ENCODE measurements around the gene IL6ST.
"Not testable (repeated sequence)": the region's sequence is repeated elsewhere in the genome, so short reads cannot be mapped to it uniquely, and the experiment has no call there.

Gene IL6ST

DNA sequence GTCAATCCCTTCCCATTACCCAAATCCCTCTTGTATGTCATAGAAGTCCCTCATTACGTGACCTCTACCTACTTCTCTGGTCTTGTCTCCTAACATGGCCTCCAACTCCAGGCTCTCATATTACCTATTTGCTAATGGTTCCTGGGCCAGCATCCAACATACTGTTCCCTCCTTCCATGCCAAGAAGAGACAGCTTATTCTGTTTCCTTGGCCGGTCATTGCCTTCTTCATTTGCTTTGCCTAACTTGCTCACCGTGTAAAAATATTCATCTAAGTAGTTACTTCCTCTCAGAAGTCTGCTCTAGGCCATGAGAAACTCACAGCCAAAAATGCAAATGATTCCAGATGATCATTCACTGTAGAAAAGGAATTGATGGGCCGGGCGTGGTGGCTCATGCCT is 8.9 kb upstream of the IL6ST start:
- no peak for DNase-seq

- no peak for DNase-seq
Observed at GRCh38 chr5:56003179-56003578, 8.4 kb upstream of the IL6ST start.

GRCh38 chr5:56002303-56002702 is 7.5 kb upstream of the IL6ST start:
- DNase-seq, result no peak

DNA sequence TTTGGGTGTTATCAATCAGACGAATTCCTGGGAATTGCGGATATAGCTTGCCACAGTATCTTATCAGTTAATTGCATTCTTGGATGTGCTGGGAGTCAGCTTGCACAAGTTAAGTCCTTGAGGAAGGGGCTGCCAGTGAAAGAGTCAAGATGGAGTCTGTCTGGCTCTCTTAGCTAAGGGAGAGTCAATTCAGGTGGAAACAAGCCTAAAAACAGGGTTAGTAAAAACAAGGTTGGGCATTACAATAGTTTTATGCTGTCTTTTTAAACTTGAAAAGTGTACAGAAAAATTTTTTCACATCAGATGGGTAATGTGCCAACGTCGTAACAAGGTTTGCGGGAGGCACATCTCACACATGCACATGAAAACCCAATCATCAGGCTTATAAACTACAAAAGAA is 5.5 kb upstream of the IL6ST start:
- not testable (repeated sequence) for DNase-seq

DNA sequence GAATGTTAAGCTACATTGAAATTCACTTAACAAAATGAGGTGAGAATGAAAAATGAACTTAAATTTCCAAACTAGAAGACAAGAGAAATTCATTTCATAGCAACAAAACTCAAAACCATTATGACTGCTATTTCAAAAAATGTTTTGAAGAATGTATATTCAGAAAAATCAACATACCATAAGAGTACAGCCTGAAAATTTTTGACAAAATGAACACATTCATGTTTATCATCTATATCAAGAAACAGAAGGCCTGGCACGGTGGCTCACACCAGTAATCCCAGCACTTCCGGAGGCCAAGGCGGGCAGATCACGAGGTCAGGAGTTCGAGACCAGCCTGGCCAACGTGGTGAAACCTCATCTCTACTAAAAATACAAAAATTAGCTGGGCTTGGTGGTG is 4.2 kb upstream of the IL6ST start:
- DNase-seq, result no peak

DNA sequence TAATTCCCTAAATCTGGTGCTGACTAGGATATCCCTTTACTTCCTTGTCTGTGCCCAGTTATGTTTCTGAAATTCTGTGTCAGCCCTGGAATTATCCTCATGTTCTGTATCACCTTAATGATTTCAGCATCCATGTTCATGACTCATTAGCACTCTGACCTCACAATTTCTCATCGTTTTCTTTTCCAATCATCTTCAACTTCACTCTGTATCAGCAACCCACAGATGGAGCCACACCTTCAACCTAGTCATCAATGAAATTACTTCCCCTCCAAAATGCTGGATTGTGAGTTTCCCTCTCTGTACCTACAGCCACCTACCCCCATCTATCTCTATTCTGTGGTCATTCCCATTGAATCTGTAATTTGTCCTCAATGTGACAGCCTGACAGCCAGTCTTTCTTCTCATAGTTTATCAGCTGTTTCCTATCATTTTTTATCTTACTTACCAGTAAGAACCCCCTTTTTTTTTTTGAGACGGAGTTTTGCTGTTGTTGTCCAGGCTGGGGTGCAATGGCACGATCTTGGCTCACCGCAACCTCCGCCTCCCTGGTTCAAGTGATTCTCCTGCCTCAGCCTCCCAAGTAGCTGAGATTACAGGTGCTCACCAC is 3.1 kb upstream of the IL6ST start:
- no peak for DNase-seq

DNA sequence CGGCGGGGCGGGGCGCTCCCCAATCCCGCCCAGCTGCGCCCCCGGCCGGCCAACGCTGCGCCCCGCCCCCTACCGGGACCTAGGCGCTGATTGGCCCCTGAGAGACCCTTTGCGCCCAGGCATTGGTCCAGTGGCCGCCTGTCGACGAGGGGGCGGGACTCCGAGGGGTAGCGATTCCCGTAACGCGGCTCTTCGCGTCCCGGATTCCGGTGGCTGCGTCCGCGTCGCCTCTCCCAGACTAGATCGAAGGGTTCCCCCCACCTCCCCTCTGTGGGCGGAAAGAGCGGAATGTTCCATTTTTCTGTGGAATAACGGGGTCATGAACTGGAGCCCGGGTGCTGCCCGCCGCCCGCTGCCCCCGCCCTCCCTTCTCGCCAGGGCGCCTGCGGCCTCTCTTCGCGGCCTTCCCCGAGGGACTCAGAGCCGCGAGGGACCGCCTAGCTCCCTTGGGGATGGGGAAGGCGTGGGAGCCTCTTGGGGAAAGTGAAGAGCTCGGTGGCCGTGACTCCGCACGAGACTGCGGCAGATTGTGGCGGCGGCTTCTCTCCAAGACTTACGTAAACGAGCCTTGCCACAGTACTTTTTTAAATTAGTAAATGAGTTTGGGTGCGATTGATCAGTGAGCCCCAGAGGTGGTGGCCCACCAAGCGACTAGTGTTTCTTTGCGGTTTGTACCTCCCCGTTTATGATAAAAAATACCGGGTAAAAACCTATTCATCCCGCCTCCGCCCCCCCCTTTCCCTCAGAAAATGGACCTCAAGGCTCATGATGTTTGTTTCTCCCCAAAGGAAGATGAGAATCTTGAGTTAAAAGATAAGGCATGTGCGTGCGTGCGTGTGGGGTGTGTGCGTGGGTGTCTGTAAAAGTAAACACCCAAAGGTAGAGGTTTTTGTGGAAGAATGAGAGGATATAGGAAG is 493 bp upstream of the IL6ST start:
- peak; percentile 98 for DNase-seq

GRCh38 chr5:55993731-55994494 is 850 bp downstream of the IL6ST start:
- DNase-seq, result no peak

GRCh38 chr5:55993013-55993412 is 1.8 kb downstream of the IL6ST start:
- DNase-seq, result no peak

- no peak for DNase-seq
Observed at GRCh38 chr5:55991768-55992486, 2.8 kb downstream of the IL6ST start.

DNA sequence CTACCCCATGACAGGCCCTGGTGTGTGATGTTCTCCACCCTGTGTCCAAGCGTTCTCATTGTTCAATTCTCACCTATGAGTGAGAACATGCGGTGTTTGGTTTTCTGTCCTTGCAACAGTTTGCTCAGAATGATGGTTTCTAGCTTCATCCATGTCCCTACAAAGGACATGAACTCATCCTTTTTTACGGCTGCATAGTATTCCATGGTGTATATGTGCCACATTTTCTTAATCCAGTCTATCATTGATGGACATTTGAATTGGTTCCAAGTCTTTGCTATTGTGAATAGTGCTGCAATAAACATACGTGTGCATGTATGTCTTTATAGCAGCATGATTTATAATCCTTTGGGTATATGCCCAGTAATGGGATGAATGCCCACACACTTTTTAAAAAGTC is 3.9 kb downstream of the IL6ST start:
- not testable (repeated sequence) for DNase-seq

GRCh38 chr5:55989860-55990259 is 4.9 kb downstream of the IL6ST start:
- DNase-seq, result no peak

DNA sequence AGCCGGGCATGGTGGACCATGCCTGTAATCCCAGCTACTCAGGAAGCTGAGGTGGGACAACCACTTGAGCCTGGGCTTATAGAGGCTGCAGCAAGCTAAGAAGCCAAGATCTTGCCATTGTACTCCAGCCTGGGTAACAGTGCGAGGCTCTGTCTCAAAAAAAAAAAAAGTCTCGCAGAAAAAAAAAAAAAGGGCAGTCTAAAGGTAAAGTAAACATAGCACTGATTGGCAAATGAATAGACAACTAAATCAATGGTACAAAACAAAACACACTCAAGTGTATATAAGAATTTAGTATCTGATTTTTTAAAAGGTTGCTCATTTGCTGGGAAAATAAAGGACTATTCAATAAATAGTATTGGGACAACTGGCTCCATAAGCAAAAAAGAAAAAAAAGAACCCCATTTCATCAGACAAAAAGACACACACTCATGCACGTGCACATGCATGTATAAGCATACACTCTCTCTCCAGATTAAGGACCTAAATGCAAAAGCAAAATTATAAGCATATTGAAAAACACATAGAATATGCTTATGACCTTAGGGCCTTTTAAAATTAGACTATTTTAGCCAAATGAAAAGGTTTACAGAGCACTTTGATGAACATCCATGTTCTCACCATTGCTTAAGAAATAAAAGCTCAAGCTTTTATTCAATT is 5.7 kb downstream of the IL6ST start:
- no peak for DNase-seq

DNA sequence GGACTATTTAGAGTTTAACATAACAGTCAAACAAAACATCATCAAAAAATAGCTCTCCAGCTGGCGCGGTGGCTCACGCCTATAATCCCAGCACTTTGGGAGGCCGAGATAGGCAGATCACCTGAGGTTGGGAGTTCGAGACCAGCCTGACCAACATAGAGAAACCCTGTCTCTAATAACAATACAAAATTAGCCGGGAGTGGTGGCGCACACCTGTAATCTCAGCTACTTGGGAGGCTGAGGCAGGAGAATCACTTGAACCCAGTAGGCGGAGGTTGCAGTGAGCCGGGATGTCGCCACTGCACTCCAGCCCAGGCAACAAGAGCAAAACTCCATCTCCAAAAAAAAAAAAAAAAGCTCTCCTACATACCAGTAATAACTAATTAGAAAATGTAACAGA is 6.3 kb downstream of the IL6ST start:
- DNase-seq, result not testable (repeated sequence)

DNA sequence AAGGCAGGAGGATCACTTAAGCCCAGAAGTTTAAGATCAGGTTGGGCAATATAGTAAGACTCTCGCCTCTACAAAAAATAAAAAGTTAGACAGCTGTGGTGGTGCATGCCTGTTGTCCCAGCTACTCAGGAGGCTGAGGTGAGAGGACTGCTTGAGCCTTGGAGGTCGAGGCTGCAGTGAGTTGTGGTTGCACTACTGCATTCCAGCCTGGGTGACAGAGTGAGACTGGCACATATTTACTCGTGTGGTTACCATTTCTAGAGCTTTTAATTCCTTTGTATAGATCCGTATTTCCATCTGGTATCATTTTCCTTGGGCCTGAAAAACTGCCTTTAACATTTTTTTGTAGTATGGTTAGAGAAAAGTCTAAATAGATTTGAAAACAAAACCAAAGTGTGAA is 7.8 kb downstream of the IL6ST start:
- no peak for DNase-seq

DNA sequence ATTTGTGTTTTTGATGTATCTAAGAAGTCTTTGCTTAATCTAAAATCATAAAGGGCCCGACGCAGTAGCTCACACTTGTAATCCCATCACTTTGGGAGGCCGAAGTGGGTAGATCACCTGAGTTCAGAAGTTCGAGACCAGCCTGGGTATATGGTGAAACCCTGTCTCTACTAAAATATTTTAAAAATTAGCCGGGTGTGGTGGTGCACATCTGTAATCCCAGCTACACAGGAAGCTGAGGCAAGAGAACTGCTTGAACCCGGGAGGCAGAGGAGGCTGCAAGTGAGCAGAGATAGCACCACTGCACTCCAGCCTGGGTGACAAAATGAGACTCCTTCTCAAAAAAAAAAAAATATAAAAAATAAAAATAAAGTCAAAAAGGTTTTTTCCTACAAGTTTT is 9.6 kb downstream of the IL6ST start:
- DNase-seq, result no peak

DNA sequence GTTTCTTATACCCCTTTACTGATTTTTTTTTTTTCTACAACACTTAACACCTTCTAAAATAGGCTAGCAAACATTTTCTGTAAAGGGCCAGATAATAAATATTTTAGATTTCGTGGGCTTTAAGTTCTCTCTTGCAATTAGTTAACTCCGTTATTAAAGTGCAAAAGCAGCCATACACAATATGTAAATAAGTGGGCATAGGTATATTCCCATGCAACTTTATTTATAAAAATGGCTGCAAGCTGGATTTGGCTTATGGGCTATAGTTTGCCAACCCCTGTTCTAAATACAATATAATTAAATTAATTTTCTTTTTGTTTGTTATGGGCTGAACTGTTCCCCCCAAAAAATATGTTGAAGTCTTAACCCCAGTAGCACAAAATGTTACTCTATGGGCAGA is 10.8 kb downstream of the IL6ST start:
- no peak for DNase-seq

DNA sequence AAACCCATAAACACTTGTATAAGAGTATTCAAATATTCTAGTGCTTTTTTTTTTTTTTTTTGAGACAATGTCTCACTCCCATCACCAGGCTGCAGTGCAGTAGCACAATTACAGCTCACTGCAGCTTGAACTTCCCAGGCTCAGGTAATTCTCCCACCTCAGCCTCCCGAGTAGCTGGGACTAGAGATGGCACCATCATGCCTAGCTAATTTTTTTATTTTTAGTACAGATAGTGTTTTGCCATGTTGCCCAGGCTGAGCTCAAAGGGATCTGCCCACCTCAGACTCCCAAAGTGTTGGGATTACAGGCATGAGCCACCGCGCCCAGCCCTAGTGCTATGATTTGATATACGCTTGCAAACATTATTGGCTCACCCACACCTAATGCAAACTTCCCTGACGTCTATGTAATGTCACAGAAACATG is 11.8 kb downstream of the IL6ST start:
- DNase-seq, result no peak

GRCh38 chr5:55973296-55973695 is 21.5 kb downstream of the IL6ST start:
- DNase-seq, result no peak

- DNase-seq, result no peak
Observed at GRCh38 chr5:55969956-55970355, 24.8 kb downstream of the IL6ST start.

DNA sequence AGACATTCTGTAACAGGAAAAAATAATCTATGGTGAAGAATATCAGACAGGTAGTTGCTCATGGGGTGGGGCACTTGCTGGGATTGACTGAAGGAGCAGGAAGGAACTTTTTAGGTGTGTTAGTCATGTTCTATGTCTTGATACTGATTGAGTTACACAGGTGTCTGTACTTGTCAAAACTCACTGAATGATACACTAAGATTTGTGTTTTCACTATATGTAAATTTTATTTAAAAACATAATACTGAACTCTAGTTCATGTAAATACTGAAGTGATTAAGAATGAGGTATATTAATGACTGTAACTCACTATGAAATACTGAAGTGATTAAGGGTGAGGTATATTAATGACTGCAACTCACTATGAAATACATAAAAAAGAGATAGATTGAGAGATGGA is 28.5 kb downstream of the IL6ST start:
- DNase-seq, result no peak

DNA sequence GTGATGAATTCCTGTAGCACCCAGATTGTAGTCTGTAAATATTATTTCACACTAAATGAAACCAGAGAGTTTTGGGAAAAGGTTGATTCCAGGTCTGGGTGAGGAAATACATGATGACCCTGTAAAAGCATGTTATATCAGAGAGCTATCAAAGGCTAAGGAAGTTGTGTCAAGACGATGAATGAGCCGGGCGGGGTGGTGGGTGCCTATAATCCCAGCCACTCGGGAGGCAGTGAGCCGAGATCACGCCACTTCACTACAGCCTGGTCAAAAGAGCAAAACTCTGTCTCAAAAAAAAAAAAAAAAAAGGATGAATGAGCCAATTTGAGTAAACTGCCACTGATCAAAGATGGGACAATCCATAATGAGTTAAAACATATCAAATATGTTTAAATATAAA is 29.2 kb downstream of the IL6ST start:
- no peak for DNase-seq

DNA sequence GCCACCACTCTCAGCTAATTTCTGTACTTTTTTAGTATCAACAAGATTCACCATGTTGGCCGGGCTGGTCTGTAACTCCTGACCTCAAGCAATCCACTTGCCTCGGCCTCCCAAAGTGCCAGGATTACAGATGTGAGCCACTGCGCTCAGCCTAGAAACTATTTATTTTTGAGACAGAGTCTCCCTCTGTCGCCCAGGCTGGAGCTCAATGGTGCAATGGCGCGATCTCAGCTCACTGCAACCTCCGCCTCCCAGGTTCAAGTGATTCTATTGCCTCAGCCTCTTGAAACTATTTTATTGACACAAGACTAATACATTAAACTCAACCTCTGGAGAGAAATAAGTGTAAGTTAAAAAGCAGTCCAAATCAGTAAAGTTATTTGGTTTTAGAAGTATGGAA is 34.0 kb downstream of the IL6ST start:
- DNase-seq, result no peak
